ENCODE measurements around the gene DUSP14. TPM values are rescaled to one million over a fixed set of nuclear protein-coding genes. Genes with fewer than 3 reads are reported as not detected.

Gene DUSP14
- total and polyA plus RNA-seq, 2 of the 13 experiments (the other 11 are each of a cell fraction or from before 2014, with no cell fraction given): 33.5 to 39.8 TPM

DNA sequence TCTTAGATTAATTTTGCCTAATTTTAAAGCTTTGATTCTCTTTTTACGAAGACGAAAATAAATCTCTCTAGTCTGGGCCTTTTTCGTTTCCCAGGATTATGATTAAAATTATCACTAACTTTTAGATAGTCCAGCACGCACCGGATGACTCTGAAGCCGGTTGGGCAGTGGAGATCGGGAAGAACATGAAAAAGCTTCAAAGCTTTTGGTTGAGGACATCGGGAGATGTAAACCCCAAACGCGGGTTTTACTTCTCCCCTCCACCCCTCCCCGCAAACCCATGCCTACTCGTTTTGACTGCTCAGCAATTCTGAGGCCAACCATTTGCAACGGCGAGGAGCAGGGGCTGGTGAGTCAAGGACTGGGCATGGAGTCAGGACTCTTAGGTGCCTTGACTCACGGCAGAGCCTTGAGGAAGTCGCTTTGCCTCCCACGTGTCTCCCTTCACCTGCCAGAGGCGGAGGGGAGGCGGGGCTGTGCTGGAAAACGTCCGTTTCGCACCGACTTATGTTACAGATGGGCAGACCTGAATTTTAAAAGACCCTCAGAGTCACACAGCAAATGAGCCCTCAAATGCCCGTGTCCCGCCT lies 989 bp upstream of the DUSP14 start (continued):
- no peak for TF ChIP-seq HNRNPH1 (optimal IDR thresholded peaks at IDR 0.05; ENCODE audit: low read depth, low read length)
- 0 out of 2 replicates have a peak, but pooled peaks have one; percentile 10 for TF ChIP-seq USF2 (IDR thresholded peaks at IDR 0.05; ENCODE audit: low read depth, low read length)
- TF ChIP-seq USF2 (CRISPR knock-in tag; IDR thresholded peaks at IDR 0.05; ENCODE audit: borderline replicate concordance): no peak
- TF ChIP-seq SOX6 (IDR thresholded peaks at IDR 0.05): no peak
- TF ChIP-seq SOX6 (CRISPR knock-in tag; IDR thresholded peaks at IDR 0.05): peak; percentile 18
- no peak for TF ChIP-seq ZKSCAN8 (CRISPR knock-in tag; IDR thresholded peaks at IDR 0.05; ENCODE audit: borderline replicate concordance)
- peak; percentile 1; the same call in 1 of the 2 replicates for TF ChIP-seq NFIC (IDR thresholded peaks at IDR 0.05; ENCODE audit: low read length)
- TF ChIP-seq ZNF124 (CRISPR knock-in tag; IDR thresholded peaks at IDR 0.05): no peak
- no peak for TF ChIP-seq CBX2 (IDR thresholded peaks at IDR 0.05; ENCODE audit: low read depth, low read length)
- no peak for TF ChIP-seq CBX2 (CRISPR knock-in tag; IDR thresholded peaks at IDR 0.05; ENCODE audit: low read depth)
- TF ChIP-seq ZNF574 (CRISPR knock-in tag; IDR thresholded peaks at IDR 0.05): 0 out of 2 replicates have a peak, but pooled peaks have one; percentile 15
- TF ChIP-seq, protein P1, sequence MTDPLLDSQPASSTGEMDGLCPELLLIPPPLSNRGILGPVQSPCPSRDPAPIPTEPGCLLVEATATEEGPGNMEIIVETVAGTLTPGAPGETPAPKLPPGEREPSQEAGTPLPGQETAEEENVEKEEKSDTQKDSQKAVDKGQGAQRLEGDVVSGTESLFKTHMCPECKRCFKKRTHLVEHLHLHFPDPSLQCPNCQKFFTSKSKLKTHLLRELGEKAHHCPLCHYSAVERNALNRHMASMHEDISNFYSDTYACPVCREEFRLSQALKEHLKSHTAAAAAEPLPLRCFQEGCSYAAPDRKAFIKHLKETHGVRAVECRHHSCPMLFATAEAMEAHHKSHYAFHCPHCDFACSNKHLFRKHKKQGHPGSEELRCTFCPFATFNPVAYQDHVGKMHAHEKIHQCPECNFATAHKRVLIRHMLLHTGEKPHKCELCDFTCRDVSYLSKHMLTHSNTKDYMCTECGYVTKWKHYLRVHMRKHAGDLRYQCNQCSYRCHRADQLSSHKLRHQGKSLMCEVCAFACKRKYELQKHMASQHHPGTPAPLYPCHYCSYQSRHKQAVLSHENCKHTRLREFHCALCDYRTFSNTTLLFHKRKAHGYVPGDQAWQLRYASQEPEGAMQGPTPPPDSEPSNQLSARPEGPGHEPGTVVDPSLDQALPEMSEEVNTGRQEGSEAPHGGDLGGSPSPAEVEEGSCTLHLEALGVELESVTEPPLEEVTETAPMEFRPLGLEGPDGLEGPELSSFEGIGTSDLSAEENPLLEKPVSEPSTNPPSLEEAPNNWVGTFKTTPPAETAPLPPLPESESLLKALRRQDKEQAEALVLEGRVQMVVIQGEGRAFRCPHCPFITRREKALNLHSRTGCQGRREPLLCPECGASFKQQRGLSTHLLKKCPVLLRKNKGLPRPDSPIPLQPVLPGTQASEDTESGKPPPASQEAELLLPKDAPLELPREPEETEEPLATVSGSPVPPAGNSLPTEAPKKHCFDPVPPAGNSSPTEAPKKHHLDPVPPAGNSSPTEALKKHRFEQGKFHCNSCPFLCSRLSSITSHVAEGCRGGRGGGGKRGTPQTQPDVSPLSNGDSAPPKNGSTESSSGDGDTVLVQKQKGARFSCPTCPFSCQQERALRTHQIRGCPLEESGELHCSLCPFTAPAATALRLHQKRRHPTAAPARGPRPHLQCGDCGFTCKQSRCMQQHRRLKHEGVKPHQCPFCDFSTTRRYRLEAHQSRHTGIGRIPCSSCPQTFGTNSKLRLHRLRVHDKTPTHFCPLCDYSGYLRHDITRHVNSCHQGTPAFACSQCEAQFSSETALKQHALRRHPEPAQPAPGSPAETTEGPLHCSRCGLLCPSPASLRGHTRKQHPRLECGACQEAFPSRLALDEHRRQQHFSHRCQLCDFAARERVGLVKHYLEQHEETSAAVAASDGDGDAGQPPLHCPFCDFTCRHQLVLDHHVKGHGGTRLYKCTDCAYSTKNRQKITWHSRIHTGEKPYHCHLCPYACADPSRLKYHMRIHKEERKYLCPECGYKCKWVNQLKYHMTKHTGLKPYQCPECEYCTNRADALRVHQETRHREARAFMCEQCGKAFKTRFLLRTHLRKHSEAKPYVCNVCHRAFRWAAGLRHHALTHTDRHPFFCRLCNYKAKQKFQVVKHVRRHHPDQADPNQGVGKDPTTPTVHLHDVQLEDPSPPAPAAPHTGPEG (CRISPR knock-in tag; IDR thresholded peaks at IDR 0.05): peak; percentile 25; the same call in 1 of the 2 replicates
- 0 out of 2 replicates have a peak, but pooled peaks have one; percentile 24 for TF ChIP-seq ZKSCAN5 (CRISPR knock-in tag; IDR thresholded peaks at IDR 0.05)
- TF ChIP-seq ZBTB38 (CRISPR knock-in tag; IDR thresholded peaks at IDR 0.05): no peak
- TF ChIP-seq, protein P2, sequence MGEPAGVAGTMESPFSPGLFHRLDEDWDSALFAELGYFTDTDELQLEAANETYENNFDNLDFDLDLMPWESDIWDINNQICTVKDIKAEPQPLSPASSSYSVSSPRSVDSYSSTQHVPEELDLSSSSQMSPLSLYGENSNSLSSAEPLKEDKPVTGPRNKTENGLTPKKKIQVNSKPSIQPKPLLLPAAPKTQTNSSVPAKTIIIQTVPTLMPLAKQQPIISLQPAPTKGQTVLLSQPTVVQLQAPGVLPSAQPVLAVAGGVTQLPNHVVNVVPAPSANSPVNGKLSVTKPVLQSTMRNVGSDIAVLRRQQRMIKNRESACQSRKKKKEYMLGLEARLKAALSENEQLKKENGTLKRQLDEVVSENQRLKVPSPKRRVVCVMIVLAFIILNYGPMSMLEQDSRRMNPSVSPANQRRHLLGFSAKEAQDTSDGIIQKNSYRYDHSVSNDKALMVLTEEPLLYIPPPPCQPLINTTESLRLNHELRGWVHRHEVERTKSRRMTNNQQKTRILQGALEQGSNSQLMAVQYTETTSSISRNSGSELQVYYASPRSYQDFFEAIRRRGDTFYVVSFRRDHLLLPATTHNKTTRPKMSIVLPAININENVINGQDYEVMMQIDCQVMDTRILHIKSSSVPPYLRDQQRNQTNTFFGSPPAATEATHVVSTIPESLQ (CRISPR knock-in tag; conservative IDR thresholded peaks at IDR 0.05): no peak
- peak; percentile 92 to 96 for TF ChIP-seq MAFK (conservative IDR thresholded peaks at IDR 0.05 in 1 of 2, IDR thresholded peaks at IDR 0.05 in 1 of 2; ENCODE audit: low read length in 2 of 2)
- peak; percentile 10; the same call in 1 of the 2 replicates for TF ChIP-seq SAP130 (CRISPR knock-in tag; IDR thresholded peaks at IDR 0.05; ENCODE audit: low read depth)

All from HepG2 (cell line).